ENCODE data around the gene HBB. TPM values are rescaled to one million over a fixed set of nuclear protein-coding genes. Genes with fewer than 3 reads are reported as not detected.

HBB gene
- total RNA-seq, 1 donor from 2014 or later = not detected

DNA sequence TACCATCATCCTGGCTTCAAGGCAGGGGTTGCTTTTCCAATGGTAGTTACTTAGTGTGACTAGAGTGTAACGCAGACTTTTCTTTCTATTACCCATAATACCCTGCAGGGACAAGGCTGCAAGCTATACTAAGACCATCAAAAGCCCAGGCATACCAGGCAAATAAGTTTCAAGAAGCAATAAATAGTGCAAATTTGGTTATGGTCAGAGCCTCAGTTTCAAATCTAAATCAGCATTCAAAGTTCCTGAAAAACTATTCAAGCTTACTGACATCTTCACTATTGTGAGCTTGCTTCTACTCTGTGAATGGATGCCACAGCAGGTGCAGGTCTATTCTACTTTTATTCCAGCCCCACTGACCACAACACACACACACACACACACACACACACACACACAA lies 2.5 kb upstream of the HBB start:
- H3K4me1 Mint-ChIP-seq = no peaks in the 10 kb centered on the region
- Histone ChIP-seq H2AFZ (replicated peaks) (no peak overlapping the region), H3K27me3 (no peaks in the 10 kb centered on the region), H4K20me1 (ENCODE audit: low read depth) (no peaks in the 10 kb centered on the region), H3F3A (ENCODE audit: low read depth) (no peaks in the 10 kb centered on the region), H3K27ac (no peak overlapping the region), H3K9ac (no peak overlapping the region), H3K79me2 (ENCODE audit: low read depth) (no peaks in the 10 kb centered on the region), H3K9me3 (ENCODE audit: low read depth) (no peaks in the 10 kb centered on the region), H3K4me3 (no peak overlapping the region), H3K36me3 (no peaks in the 10 kb centered on the region), H3K4me1 (no peaks in the 10 kb centered on the region), H3K4me2 (no peak overlapping the region)
- H3K9me3 Mint-ChIP-seq = no peaks in the 10 kb centered on the region
- no peak overlapping the region for H3K27ac Mint-ChIP-seq
- no peaks in the 10 kb centered on the region for H3K27me3 Mint-ChIP-seq (ENCODE audit: insufficient read depth, low read depth)
- H3K4me3 Mint-ChIP-seq = no peak overlapping the region
- DNase-seq (ENCODE audit: low spot score) = peak; percentile 15
- TF ChIP-seq, protein P1, sequence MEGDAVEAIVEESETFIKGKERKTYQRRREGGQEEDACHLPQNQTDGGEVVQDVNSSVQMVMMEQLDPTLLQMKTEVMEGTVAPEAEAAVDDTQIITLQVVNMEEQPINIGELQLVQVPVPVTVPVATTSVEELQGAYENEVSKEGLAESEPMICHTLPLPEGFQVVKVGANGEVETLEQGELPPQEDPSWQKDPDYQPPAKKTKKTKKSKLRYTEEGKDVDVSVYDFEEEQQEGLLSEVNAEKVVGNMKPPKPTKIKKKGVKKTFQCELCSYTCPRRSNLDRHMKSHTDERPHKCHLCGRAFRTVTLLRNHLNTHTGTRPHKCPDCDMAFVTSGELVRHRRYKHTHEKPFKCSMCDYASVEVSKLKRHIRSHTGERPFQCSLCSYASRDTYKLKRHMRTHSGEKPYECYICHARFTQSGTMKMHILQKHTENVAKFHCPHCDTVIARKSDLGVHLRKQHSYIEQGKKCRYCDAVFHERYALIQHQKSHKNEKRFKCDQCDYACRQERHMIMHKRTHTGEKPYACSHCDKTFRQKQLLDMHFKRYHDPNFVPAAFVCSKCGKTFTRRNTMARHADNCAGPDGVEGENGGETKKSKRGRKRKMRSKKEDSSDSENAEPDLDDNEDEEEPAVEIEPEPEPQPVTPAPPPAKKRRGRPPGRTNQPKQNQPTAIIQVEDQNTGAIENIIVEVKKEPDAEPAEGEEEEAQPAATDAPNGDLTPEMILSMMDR (IDR thresholded peaks at IDR 0.05) = no peak
- TF ChIP-seq EZH2phosphoT487 (IDR thresholded peaks at IDR 0.05) (no peak), EZH2 (IDR thresholded peaks at IDR 0.05) (no peak)
- H3K36me3 Mint-ChIP-seq = no peaks in the 10 kb centered on the region

DNA sequence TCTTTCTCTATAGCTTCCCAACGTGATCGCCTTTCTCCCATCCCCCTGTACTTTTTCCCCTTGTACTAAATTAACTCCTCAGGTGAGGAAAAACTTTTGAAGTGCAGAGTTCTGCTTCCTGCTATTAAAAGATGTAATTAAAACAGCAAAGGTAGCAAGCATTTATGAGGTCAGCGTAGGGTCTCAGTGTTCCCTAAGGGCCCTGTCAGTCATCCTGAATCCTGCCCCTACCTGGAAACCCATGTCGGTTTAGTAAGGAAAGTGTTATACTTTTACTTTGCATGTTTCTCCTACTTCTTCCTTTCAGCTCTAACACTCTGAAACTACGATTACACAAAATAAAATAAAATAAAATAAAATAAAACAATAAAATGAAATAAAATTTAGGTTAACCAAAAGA lies 1.3 kb upstream of the HBB start:
- no peak overlapping the region for H3K27ac ChIP-seq
- H3K36me3 ChIP-seq = no peaks in the 10 kb centered on the region
- H3K4me3 Mint-ChIP-seq = no peak overlapping the region
- no peaks in the 10 kb centered on the region for H3K9me3 ChIP-seq (ENCODE audit: low read depth)
- peaks cover 3% of the 10 kb centered on the region for H3K27me3 Mint-ChIP-seq (ENCODE audit: insufficient read depth, low read depth)
- H3K79me2 ChIP-seq (ENCODE audit: low read depth) = no peaks in the 10 kb centered on the region
- H3K27ac Mint-ChIP-seq = no peak overlapping the region
- no peaks in the 10 kb centered on the region for H3K9me3 Mint-ChIP-seq
- no peak overlapping the region for H3K4me2 ChIP-seq
- no peak for TF ChIP-seq EZH2phosphoT487 (IDR thresholded peaks at IDR 0.05)
- no peak for TF ChIP-seq EZH2 (IDR thresholded peaks at IDR 0.05)
- TF ChIP-seq, protein P1 (IDR thresholded peaks at IDR 0.05) = no peak
- no peak overlapping the region for H3K9ac ChIP-seq
- H3K36me3 Mint-ChIP-seq = no peaks in the 10 kb centered on the region
- H3K27me3 ChIP-seq = no peaks in the 10 kb centered on the region
- no peaks in the 10 kb centered on the region for H3F3A ChIP-seq (ENCODE audit: low read depth)
- no peaks in the 10 kb centered on the region for H3K4me1 ChIP-seq
- no peak overlapping the region for H2AFZ ChIP-seq (replicated peaks)
- no peaks in the 10 kb centered on the region for H4K20me1 ChIP-seq (ENCODE audit: low read depth)
- DNase-seq (ENCODE audit: low spot score) = no peak
- no peak overlapping the region for H3K4me3 ChIP-seq
- no peaks in the 10 kb centered on the region for H3K4me1 Mint-ChIP-seq

GRCh38 chr11:5227681-5228080 lies 810 bp upstream of the HBB start:
- Histone ChIP-seq H3K4me3 (no peak overlapping the region), H3K36me3 (no peaks in the 10 kb centered on the region), H2AFZ (replicated peaks) (no peak overlapping the region), H4K20me1 (ENCODE audit: low read depth) (no peaks in the 10 kb centered on the region), H3F3A (ENCODE audit: low read depth) (no peaks in the 10 kb centered on the region), H3K79me2 (ENCODE audit: low read depth) (no peaks in the 10 kb centered on the region), H3K9ac (no peak overlapping the region), H3K9me3 (ENCODE audit: low read depth) (no peaks in the 10 kb centered on the region), H3K27me3 (no peaks in the 10 kb centered on the region), H3K4me2 (no peak overlapping the region), H3K27ac (no peak overlapping the region), H3K4me1 (no peaks in the 10 kb centered on the region)
- Mint-ChIP-seq H3K9me3 (no peaks in the 10 kb centered on the region), H3K27me3 (ENCODE audit: insufficient read depth, low read depth) (peaks cover 3% of the 10 kb centered on the region), H3K4me3 (no peak overlapping the region), H3K36me3 (no peaks in the 10 kb centered on the region), H3K4me1 (no peaks in the 10 kb centered on the region), H3K27ac (no peak overlapping the region)
- TF ChIP-seq EZH2phosphoT487 (IDR thresholded peaks at IDR 0.05) = no peak
- TF ChIP-seq EZH2 (IDR thresholded peaks at IDR 0.05) = no peak
- TF ChIP-seq, protein P1 (IDR thresholded peaks at IDR 0.05) = no peak
- DNase-seq (ENCODE audit: low spot score) = no peak

Data from neural progenitor cell (in vitro differentiated cells).